SK-N-SH treated with all-trans-retinoic acid at 6 μM for 48 hours (cell line): ENCODE results near the gene GPR3.

Experiments
- ARNTL ChIP-seq: fragments of 450-650 bp; formaldehyde crosslinking; IDR thresholded peaks from 2 replicates; pipeline ENCODE4 v1.5.0; 2020; ENCODE audit warnings: low read depth, mild to moderate bottlenecking, moderate library complexity, borderline replicate concordance
- CREB5 ChIP-seq: fragments of 250-450 bp; sonication (Bioruptor Pico); IDR thresholded peaks from 2 replicates; pipeline ENCODE4 v1.5.1; 2020; ENCODE audit warnings: low read depth, mild to moderate bottlenecking, moderate library complexity
- ESRRG ChIP-seq: fragments of 250-450 bp; sonication (Bioruptor Pico); IDR thresholded peaks from 2 replicates; pipeline ENCODE4 v1.6.1; 2021; ENCODE audit warnings: mild to moderate bottlenecking
- POU6F1 ChIP-seq: fragments of 250-450 bp; sonication (Bioruptor Pico); IDR thresholded peaks from 2 replicates; pipeline ENCODE4 v1.8.0; 2021; ENCODE audit warnings: low read depth, mild to moderate bottlenecking, moderate library complexity, borderline replicate concordance
- RARB ChIP-seq: fragments of 250-450 bp; sonication (Bioruptor Pico); IDR thresholded peaks from 2 replicates; pipeline ENCODE4 v1.8.0; 2021; ENCODE audit warnings: mild to moderate bottlenecking, moderate library complexity
- ZC3H10 ChIP-seq: fragments of 250-450 bp; sonication (Bioruptor Pico); IDR thresholded peaks from 2 replicates; pipeline ENCODE4 v1.5.1; 2021; ENCODE audit warnings: mild to moderate bottlenecking, moderate library complexity
- ZFP3 ChIP-seq: fragments of 250-450 bp; sonication (Bioruptor Pico); IDR thresholded peaks from 2 replicates; pipeline ENCODE4 v1.5.0; 2020; ENCODE audit warnings: mild to moderate bottlenecking, moderate library complexity
- ZFP30 ChIP-seq: fragments of 450-650 bp; formaldehyde crosslinking; IDR thresholded peaks from 2 replicates; pipeline ENCODE4 v1.5.0; 2022; ENCODE audit warnings: mild to moderate bottlenecking, moderate library complexity

DNA sequence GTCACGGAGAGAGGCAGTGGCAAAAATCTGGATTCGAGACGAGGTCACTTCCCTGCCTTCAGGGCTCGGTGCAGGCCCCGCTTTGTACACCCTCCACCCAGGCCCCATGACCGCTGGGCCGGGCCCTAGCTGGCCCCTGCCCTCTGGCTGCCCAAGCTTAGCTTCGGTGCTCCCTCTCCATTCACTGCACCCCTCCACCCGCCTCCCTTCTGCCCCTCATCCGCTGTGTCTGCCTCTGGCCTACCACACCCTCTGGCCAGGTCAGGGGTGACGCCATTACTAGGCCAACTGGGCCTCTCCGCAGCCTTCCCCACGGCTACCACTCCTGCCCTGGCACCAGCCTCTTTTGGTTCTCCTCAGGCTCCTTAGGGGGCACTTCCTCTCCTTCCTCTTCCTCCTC, 8.8 kb upstream of the GPR3 start:
- no peak for TF ChIP-seq ZC3H10 (CRISPR knock-in tag)
- TF ChIP-seq ARNTL (CRISPR knock-in tag): no peak
- no peak for TF ChIP-seq ZFP3 (CRISPR knock-in tag)
- no peak for TF ChIP-seq ZFP30
- no peak for TF ChIP-seq ESRRG (CRISPR knock-in tag)
- TF ChIP-seq RARB: no peak
- TF ChIP-seq CREB5 (CRISPR knock-in tag): no peak
- no peak for TF ChIP-seq POU6F1 (CRISPR knock-in tag)
